ENCODE data around the gene RGS10. TPM values are rescaled to one million over a fixed set of nuclear protein-coding genes. Genes with fewer than 3 reads are reported as not detected.

The RGS10 gene
- total RNA-seq, 4 donors from 2014 or later: 31.4 to 41.6 (median 36.1) TPM

DNA sequence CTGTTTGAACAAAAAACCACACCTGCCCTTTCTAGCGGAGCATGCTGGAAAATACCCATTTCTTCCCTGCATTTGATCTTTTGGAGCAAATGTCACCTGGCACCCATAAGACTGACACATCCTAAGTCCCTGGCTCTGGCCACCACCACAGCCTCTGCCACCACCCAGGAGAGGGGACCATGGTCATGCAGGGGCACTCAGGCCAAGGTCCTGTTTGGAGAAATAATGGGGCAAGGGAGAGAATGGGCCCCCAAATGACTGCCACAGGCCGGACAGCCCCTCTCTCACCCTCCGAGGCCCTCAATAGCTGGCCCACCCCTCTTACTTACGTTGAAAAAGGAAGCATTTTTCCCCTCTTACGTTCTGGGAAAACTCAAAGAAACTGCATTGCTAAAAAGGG, 35.4 kb downstream of the RGS10 start:
- H3K4me1 ChIP-seq: peaks cover 7 to 29% (median 25%) of the 10 kb centered on the region in 4 donors
- intact Hi-C loops (cut with DNase I): no loop called here
- 97% methylated on average over 5 of the region's 5 CpGs for WGBS
- no peak for DNase-seq (ENCODE audit: extremely low spot score)
- TF ChIP-seq POLR2A (IDR thresholded peaks at IDR 0.05; ENCODE audit: low read depth) (no peak), EP300 (IDR thresholded peaks at IDR 0.05) (no peak), POLR2AphosphoS5 (IDR thresholded peaks at IDR 0.05) (no peak), CTCF (IDR thresholded peaks at IDR 0.05) (no peak)
- H3K27ac ChIP-seq (replicated peaks in 1 of 4): no peak overlapping the region
- H3K4me3 ChIP-seq: no peak overlapping the region
- peaks cover 0 to 20% (median 1%) of the 10 kb centered on the region in 4 donors for H3K36me3 ChIP-seq
- H3K9me3 ChIP-seq: no peaks in the 10 kb centered on the region
- H3K27me3 ChIP-seq: no peaks in the 10 kb centered on the region

GRCh38 chr10:119505588-119506315, 36.8 kb downstream of the RGS10 start:
- H3K27ac ChIP-seq (replicated peaks in 1 of 4): no peak overlapping the region
- H3K9me3 ChIP-seq: no peaks in the 10 kb centered on the region
- TF ChIP-seq POLR2A (IDR thresholded peaks at IDR 0.05; ENCODE audit: low read depth): no peak
- no peak for TF ChIP-seq EP300 (IDR thresholded peaks at IDR 0.05)
- no peak for TF ChIP-seq CTCF (IDR thresholded peaks at IDR 0.05)
- TF ChIP-seq POLR2AphosphoS5 (IDR thresholded peaks at IDR 0.05): no peak
- intact Hi-C loops (cut with DNase I): no loop called here
- H3K4me1 ChIP-seq: peaks cover 7 to 33% (median 27%) of the 10 kb centered on the region in 4 donors
- no peaks in the 10 kb centered on the region for H3K27me3 ChIP-seq
- peaks cover 0 to 7% (median 0%) of the 10 kb centered on the region in 4 donors for H3K36me3 ChIP-seq
- H3K4me3 ChIP-seq: no peak overlapping the region
- WGBS: 89% methylated on average over 21 of the region's 21 CpGs
- DNase-seq (ENCODE audit: extremely low spot score): no peak

- Histone ChIP-seq H3K4me1 (peaks cover 4 to 34% (median 28%) of the 10 kb centered on the region in 4 donors), H3K27ac (replicated peaks in 1 of 4) (no peak overlapping the region), H3K27me3 (no peaks in the 10 kb centered on the region), H3K4me3 (no peak overlapping the region), H3K36me3 (peaks cover 0 to 6% (median 0%) of the 10 kb centered on the region in 4 donors), H3K9me3 (no peaks in the 10 kb centered on the region)
- TF ChIP-seq POLR2A (IDR thresholded peaks at IDR 0.05; ENCODE audit: low read depth): no peak
- TF ChIP-seq EP300 (IDR thresholded peaks at IDR 0.05): no peak
- no peak for TF ChIP-seq CTCF (IDR thresholded peaks at IDR 0.05)
- TF ChIP-seq POLR2AphosphoS5 (IDR thresholded peaks at IDR 0.05): peak in 1 of 2 donors; percentile 17
- intact Hi-C loops (cut with DNase I): no loop called here
- WGBS: 46% methylated on average over 12 of the region's 12 CpGs
- no peak for DNase-seq (ENCODE audit: extremely low spot score)
Observed at GRCh38 chr10:119505131-119505551, 37.4 kb downstream of the RGS10 start.

- Histone ChIP-seq H3K4me3 (no peak overlapping the region), H3K27ac (replicated peaks in 1 of 4) (no peak overlapping the region), H3K36me3 (peaks cover 0 to 3% (median 0%) of the 10 kb centered on the region in 4 donors), H3K27me3 (no peaks in the 10 kb centered on the region), H3K9me3 (no peaks in the 10 kb centered on the region), H3K4me1 (peaks cover 2 to 35% (median 29%) of the 10 kb centered on the region in 4 donors)
- WGBS: 92% methylated on average over 10 of the region's 10 CpGs
- no peak for DNase-seq (ENCODE audit: extremely low spot score)
- no peak for TF ChIP-seq CTCF (IDR thresholded peaks at IDR 0.05)
- TF ChIP-seq POLR2AphosphoS5 (IDR thresholded peaks at IDR 0.05): no peak
- no peak for TF ChIP-seq POLR2A (IDR thresholded peaks at IDR 0.05; ENCODE audit: low read depth)
- no peak for TF ChIP-seq EP300 (IDR thresholded peaks at IDR 0.05)
- intact Hi-C loops (cut with DNase I): no loop called here
Observed at GRCh38 chr10:119504651-119505050, 37.9 kb downstream of the RGS10 start.

Measured in esophagus muscularis mucosa (tissue), 4 donors.